C4-2B (cell line): Measurements from ENCODE around the gene KIAA2012.

Experiments
- CTCF ChIP-seq: fragments of 450-650 bp; conservative IDR thresholded peaks from 2 replicates; pipeline ENCODE4 v1.5.1; 2017; ENCODE audit warnings: mild to moderate bottlenecking
- ZFX ChIP-seq: fragments of 450-650 bp; IDR thresholded peaks from 2 replicates; pipeline ENCODE4 v1.6.1; 2017

- TF ChIP-seq CTCF (no peak), ZFX (no peak)
Observed at GRCh38 chr2:202136526-202136925, 63.5 kb downstream of the KIAA2012 start.
